Fibroblast of pulmonary artery (primary cell): Measurements from ENCODE around the gene KIRREL1.

Experiments
- DNase-seq: peaks from one replicate; pipeline ENCODE4 v3.0.0-alpha.2; 2010; ENCODE audit warnings: low read depth
- H3K4me3 ChIP-seq: replicated peaks from 2 replicates; pipeline ENCODE4 v1.5.1; 2011; ENCODE audit warnings: low read depth, mild to moderate bottlenecking, control low read depth, low read length, moderate library complexity
- TF ChIP-seq, protein P1 (sequence below): IDR thresholded peaks from 2 replicates; pipeline ENCODE4 v1.5.1; 2011; ENCODE audit warnings: mild to moderate bottlenecking, control low read depth, low read length, inconsistent platforms; ENCODE audit errors: missing control alignments

Gene KIRREL1

DNA sequence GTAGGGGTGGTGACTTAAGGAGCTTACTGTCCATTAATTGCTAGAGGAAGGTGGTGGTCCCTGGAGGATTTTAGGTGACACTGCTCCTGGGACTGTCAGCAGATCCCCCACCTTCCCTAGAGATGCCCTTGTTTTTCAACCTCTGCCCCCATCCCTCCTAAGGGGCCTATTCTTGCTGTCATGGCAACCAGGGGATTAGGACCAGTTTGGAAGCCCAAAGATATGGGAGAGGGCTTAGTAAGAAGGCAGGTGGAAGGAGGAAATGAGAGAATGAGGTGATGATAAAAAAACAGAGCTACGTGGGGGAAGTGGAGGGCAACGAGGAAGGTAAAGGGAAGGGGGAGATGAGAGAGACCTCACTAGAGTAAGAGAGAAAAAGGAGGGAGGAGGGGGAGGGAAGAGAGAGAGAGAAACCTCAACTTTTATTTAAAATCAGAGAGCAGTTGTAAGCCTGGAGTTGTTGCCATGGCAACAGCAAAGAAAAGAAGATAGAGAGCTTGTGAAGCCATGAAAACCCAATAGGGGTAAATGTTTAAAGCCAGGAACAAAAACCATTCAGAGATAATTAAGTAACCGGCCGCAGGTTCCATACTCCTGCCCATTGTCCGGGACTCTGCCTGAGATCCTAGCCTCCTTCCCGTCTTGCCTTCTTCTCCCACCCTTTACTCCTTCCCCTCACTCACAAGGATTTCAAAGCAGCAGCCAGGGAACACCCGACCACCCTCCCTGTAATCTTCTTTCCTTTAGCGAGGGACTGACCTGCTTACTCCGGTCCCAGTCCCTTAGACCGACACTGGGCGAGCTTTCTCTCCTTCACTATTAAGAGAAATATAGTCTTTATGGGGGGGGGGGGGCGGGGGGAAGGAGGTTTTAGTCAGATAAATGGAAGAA is 20.6 kb downstream of the KIRREL1 start:
- peak; percentile 58 for DNase-seq
- TF ChIP-seq, protein P1, sequence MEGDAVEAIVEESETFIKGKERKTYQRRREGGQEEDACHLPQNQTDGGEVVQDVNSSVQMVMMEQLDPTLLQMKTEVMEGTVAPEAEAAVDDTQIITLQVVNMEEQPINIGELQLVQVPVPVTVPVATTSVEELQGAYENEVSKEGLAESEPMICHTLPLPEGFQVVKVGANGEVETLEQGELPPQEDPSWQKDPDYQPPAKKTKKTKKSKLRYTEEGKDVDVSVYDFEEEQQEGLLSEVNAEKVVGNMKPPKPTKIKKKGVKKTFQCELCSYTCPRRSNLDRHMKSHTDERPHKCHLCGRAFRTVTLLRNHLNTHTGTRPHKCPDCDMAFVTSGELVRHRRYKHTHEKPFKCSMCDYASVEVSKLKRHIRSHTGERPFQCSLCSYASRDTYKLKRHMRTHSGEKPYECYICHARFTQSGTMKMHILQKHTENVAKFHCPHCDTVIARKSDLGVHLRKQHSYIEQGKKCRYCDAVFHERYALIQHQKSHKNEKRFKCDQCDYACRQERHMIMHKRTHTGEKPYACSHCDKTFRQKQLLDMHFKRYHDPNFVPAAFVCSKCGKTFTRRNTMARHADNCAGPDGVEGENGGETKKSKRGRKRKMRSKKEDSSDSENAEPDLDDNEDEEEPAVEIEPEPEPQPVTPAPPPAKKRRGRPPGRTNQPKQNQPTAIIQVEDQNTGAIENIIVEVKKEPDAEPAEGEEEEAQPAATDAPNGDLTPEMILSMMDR = no peak
- H3K4me3 ChIP-seq = no peak overlapping the region

DNA sequence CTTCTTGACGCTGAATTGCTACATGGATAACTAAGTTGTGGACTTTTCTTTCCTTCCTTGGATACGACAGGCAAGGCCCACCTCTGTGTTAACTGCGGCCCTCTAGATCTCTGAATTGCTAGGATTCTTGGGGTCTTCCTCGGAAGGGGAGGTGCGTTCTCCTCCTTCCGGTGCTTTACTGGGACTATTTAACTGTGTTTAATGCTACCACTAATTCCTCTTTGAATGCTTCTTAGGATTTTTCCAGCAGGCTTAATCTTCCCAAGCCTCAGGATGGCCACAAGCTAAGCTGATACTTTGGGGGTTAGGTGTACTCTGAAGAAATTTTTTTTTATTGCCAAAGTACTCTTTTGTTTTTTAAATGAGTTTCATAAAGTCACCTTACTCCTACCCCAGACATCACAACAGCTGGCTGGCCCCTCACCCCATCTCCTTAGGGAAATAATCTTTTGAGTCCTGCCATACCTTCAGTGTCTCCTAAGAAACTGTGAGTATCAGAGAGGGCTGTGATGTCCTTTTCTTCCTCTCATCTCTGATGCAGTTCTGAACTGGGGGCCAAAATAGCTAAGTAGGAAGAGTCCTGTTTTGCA is 21.4 kb downstream of the KIRREL1 start:
- H3K4me3 ChIP-seq = no peak overlapping the region
- TF ChIP-seq, protein P1 = no peak
- no peak for DNase-seq

DNA sequence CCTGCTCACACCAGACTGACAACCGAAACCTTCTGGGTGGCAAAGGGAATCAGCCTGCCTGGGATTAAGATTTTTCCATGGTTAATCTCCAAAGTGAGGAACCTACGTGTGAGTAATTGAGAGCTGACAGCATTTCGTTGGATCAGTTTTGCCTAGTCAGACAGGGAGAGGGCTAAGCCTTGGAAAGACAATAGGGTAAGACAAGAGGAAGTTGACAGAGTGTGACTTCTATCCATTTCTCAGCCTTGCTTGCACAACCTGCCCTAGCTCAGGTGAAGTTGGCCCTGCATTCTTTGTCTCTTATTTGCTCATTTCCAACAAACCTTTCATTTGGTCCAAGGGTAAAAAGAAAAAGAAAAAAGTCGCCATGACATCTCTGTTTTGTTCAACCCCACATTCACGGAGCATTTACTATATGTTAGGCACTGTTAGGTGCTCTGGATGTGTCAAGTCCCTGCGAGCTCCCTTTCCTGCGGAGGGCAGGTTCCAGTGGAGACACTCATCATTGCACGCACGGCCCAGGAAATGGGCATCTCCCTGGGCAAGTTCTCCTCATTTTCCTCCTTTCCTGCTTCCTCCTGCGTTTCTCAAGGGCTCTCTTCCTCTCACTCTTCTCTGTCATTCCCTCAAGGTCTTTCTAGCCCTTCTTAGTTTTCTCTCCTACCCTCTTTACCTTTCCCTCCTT is 23.3 kb downstream of the KIRREL1 start:
- TF ChIP-seq, protein P1 = no peak
- no peak for DNase-seq
- no peak overlapping the region for H3K4me3 ChIP-seq

DNA sequence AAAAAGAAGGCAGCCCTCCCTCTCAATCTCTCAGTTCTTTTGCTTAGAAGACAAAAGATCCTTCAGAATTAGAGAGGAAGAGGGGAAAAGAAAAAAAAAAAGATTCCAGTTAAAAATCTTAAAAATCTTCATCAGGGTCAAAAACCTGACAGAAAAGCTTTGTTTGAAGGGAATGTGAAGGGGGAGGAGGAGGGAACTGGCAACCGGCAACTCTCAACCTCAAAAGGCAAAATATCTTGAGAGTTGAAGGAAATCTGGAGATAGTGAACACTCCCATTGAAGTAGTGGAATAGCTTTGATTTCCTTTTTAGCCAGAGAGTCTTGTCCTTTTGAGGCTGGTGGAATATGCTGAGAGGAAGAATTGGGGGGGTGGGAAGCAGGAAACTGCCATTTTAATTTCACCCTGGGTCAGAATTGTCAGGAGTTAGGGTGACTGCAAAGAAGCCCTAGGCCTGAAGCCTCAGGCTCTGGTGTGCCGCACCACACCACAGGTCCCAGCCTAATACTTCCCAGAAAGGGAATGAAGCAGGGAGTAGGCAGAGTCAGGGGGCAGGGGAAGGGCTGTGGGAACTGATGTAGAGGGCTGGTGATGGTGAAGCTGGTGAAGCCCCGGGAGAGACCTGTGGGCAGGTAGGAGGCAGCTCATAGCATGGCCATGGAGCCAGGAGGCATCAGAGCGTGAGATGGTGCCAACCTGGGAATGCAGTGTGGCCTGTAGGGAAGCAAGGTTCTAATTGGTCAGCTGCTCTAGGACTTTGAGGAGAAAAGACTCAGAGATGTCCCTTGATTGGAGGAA is 24.6 kb downstream of the KIRREL1 start:
- DNase-seq = peak; percentile 50
- TF ChIP-seq, protein P1 = no peak
- no peak overlapping the region for H3K4me3 ChIP-seq

DNA sequence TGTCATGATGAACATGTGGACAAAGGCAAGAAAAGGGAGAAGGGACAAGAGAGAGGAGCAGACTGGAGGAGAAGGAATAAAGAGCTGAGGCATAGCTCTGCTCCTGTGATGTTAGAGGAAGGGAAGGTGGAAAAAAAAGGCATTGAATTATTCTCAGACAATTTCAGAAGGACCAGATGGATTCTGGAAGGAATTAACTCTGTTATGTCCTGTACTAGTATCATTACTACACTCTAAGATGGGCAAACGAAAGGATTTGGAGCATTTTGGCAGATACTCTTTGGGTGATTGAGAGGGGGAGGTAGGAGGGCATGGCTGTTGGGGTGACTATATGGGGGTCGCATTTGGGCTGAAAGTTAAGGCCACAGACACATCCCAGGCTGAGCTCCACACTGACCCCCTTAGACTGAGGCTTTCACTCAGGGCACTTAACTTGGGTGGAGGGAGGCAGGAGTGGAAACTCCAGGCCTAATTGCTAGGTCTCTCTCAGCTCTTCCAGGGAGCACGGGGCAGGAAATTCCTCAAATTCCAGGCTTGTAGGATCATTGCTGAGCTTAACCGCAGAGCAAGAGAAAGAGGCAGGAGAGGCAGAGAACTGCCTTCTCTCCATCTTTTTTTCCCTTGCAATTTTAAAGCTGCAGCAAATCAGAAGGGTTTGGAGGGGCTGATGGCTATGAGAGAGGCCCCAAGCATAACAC is 25.9 kb downstream of the KIRREL1 start:
- H3K4me3 ChIP-seq = peak overlapping the region; percentile 31
- peak; percentile 93 for DNase-seq
- TF ChIP-seq, protein P1 = no peak

DNA sequence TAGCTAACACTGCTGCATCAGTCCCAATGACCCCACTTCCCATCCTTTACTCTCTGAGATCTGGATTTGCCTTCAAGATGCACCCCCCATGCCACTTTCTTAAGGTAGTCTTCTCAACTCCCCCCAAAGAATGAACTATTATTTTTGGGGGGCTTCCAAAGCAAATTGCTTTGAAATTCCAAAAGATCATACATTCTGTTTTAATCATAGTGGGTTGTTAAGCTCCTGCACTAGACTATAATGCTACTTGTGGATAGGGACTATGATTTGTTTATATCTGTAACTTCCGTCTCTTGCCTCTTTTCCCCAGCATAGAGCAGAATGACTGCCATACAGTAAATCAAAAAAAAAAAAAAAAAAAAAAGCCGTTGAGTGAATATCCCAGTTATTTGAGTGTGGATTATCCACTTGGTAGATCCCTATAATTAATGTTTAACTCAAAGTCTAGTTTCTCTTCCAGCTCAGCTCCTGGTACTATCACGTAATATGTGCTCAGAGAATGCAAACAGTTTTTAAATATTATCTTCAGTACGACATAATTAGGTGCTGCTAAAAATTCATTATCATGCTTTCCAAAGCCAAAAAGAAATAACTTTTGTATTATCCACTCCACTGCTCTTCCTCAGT is 26.9 kb downstream of the KIRREL1 start:
- TF ChIP-seq, protein P1 = no peak
- H3K4me3 ChIP-seq = peak overlapping the region; percentile 31
- DNase-seq = no peak
